ENCODE data around the gene ABHD17C.
A peak's percentile ranks its signal among the peaks of the same experiment; 100 is the strongest.

The ABHD17C gene

DNA sequence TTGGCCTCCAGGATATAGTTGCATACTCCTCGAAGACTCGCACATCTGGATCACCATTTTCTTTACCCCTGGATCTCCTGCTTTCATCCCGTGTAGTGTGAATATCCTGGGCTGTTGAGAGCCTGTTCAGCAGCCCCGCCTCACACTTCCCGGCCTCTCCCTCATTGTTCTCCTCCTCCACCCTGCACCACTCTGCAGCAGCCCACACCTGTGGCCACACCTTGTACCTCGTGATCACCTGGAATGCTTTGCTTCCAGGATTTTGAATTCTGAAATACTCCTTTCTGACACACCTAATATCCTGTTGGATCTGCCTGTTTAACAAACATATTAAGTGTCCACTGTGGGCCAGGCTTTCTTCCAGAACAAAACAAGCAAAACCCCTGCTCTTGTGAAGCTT, 14.4 kb downstream of the ABHD17C start:
- Mint-ChIP-seq H3K27ac (peak overlapping the region in 1 of 3 experiments; percentile 56), H3K4me1 (peaks cover 11% of the 10 kb centered on the region), H3K36me3 (ENCODE audit: low read depth) (no peaks in the 10 kb centered on the region), H3K9me3 (no peaks in the 10 kb centered on the region), H3K4me3 (no peak overlapping the region), H3K27me3 (ENCODE audit: low read depth) (no peaks in the 10 kb centered on the region)
- TF ChIP-seq, protein P1, sequence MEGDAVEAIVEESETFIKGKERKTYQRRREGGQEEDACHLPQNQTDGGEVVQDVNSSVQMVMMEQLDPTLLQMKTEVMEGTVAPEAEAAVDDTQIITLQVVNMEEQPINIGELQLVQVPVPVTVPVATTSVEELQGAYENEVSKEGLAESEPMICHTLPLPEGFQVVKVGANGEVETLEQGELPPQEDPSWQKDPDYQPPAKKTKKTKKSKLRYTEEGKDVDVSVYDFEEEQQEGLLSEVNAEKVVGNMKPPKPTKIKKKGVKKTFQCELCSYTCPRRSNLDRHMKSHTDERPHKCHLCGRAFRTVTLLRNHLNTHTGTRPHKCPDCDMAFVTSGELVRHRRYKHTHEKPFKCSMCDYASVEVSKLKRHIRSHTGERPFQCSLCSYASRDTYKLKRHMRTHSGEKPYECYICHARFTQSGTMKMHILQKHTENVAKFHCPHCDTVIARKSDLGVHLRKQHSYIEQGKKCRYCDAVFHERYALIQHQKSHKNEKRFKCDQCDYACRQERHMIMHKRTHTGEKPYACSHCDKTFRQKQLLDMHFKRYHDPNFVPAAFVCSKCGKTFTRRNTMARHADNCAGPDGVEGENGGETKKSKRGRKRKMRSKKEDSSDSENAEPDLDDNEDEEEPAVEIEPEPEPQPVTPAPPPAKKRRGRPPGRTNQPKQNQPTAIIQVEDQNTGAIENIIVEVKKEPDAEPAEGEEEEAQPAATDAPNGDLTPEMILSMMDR (IDR thresholded peaks at IDR 0.05; ENCODE audit: unreplicated experiment in 3 of 3) = no peak

DNA sequence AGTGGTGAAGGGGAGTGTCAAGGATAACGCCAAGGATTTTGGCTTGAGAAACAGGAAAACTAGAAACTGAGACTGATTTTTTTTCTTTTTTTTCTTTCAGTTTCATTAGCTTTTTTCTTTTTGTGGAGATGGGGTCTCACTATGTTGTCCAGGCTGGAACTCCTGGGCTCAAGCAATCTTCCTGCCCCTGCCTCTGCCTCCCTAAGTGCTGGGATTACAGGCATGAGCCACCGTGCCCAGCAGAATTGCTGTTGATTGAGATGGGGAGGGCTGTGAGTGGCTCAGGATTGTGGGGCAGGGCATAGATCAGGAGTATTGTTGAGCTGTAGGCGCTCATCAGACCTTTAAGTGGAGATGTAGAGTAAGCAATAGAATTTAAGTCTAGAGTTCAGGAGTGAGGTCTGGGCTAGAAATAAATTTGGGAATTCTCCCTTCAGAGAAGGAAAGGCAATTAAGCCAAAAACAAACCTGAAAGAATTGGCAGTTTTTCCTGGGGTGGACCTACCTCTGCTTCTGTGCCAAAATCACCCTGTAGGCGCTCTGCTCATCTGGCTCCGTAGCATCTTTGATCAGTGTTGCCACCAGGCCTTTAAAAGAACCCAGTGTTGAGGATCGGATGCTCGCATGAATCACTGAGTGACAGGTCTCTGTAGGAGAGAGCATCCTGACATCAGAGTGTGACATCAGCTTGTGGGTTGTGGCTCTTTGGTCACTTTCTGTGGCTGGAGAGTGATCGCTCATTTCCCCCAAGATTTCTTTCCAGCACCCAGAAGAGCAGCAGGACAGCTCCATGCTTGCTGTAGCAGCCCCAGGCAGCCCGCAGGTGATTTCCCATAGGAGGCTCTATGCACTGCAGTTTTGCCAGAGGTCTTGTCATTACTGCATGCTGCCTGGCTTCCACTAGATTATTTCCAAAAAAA, 15.8 kb downstream of the ABHD17C start:
- Mint-ChIP-seq H3K4me3 (no peak overlapping the region), H3K9me3 (no peaks in the 10 kb centered on the region), H3K27ac (no peak overlapping the region), H3K4me1 (peaks cover 6% of the 10 kb centered on the region), H3K27me3 (ENCODE audit: low read depth) (no peaks in the 10 kb centered on the region), H3K36me3 (ENCODE audit: low read depth) (no peaks in the 10 kb centered on the region)
- TF ChIP-seq, protein P1 (IDR thresholded peaks at IDR 0.05; ENCODE audit: unreplicated experiment in 3 of 3) = no peak

DNA sequence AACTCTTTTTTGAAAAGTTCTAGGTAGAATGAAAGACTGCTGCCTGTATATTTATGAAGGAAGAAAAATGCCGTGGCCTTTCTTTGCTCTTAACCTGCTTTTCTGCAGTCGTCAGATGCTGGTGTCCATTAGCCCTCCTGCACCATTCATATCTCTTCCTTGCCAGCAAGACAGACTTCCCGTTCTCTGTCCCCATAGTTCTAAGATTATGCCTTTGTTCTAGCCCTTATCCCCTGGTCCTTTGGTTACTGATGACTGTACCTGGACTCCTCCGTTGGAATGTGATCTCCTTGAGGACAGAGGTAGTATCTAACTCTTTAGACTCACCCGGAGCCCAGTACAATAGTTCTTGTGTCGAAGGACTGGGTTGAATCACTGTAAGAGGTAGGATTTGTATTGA, 16.8 kb downstream of the ABHD17C start:
- Mint-ChIP-seq H3K27ac (no peak overlapping the region), H3K27me3 (ENCODE audit: low read depth) (no peaks in the 10 kb centered on the region), H3K36me3 (ENCODE audit: low read depth) (no peaks in the 10 kb centered on the region), H3K9me3 (no peaks in the 10 kb centered on the region), H3K4me3 (no peak overlapping the region), H3K4me1 (no peaks in the 10 kb centered on the region)
- TF ChIP-seq, protein P1 (IDR thresholded peaks at IDR 0.05; ENCODE audit: unreplicated experiment in 3 of 3) = no peak

DNA sequence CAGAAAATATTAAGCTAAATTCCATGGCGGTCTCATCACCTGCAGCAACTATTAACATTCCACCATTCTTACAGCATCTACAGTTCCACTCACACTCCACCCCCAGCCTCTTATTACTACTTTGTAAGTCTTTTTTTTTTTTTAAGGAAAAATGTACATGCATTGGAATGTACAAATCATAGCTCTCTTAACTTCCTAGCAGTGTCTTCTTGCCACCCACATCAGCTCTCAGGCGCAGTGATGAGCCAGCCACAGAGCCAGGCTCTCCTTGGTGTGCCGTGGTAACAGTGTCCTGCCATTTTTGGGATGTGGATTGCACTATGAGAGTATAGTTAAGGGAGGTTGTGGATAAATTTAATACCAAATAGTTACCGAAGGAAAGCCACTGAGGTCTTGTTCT, 17.8 kb downstream of the ABHD17C start:
- H3K4me1 Mint-ChIP-seq = no peaks in the 10 kb centered on the region
- H3K4me3 Mint-ChIP-seq = no peak overlapping the region
- no peaks in the 10 kb centered on the region for H3K36me3 Mint-ChIP-seq (ENCODE audit: low read depth)
- TF ChIP-seq, protein P1 (IDR thresholded peaks at IDR 0.05; ENCODE audit: unreplicated experiment in 3 of 3) = no peak
- H3K27ac Mint-ChIP-seq = peak overlapping the region in 1 of 3 experiments; percentile 23
- no peaks in the 10 kb centered on the region for H3K27me3 Mint-ChIP-seq (ENCODE audit: low read depth)
- H3K9me3 Mint-ChIP-seq = no peaks in the 10 kb centered on the region

DNA sequence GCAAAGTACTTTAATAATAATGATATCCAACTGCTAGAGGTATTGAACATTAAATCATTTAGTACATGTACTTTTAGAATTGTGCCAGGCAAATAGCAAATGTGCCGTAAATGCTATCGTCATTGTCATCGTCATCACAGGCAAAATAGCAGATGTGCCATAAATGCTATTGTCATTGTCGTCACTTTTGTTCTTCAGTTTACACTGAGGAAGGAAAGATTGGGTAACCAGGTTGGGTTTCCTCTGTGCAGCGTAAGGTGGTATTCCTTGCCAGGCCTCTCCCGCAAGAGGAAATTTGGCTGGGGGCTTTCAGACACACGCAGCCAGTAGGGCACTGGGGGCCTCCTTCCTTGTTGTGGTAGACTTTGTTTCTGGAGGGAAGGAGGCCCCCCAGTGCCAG, 26.4 kb downstream of the ABHD17C start:
- no peak overlapping the region for H3K4me3 Mint-ChIP-seq
- TF ChIP-seq, protein P1 (IDR thresholded peaks at IDR 0.05; ENCODE audit: unreplicated experiment in 3 of 3) = no peak
- H3K9me3 Mint-ChIP-seq = no peaks in the 10 kb centered on the region
- H3K36me3 Mint-ChIP-seq (ENCODE audit: low read depth) = peaks cover 12% of the 10 kb centered on the region
- peaks cover 3% of the 10 kb centered on the region for H3K27me3 Mint-ChIP-seq (ENCODE audit: low read depth)
- no peak overlapping the region for H3K27ac Mint-ChIP-seq
- H3K4me1 Mint-ChIP-seq = no peaks in the 10 kb centered on the region

DNA sequence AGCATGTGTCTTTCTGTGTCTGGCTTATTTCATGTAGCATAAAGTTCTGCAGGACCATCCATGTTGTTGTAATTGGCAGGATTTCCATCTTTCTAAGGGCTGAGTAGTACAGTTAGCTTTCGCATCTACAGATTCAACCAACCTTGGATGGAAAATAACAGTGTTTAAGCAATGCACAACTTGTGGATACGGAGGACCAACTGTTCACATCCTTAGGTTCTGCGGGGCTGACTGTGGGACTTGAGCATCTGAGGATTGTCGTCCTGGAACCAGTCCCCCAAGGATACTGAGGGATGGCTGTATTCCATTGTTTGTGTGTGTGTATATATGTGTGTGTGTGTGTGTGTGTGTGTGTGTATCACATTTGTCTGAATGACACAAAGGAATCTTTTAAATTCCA, 27.7 kb downstream of the ABHD17C start:
- Mint-ChIP-seq H3K27ac (no peak overlapping the region), H3K4me1 (peaks cover 13% of the 10 kb centered on the region), H3K36me3 (ENCODE audit: low read depth) (peaks cover 22% of the 10 kb centered on the region), H3K9me3 (no peaks in the 10 kb centered on the region), H3K27me3 (ENCODE audit: low read depth) (peaks cover 4% of the 10 kb centered on the region), H3K4me3 (no peak overlapping the region)
- TF ChIP-seq, protein P1 (IDR thresholded peaks at IDR 0.05; ENCODE audit: unreplicated experiment in 3 of 3) = no peak

Measured in nephron (organoid).